ENCODE measurements around the gene PTPRK. TPM values are rescaled to one million over a fixed set of nuclear protein-coding genes. Genes with fewer than 3 reads are reported as not detected.

PTPRK gene
- total and polyA plus RNA-seq, 9 of the 15 experiments (the other 6 are each of a cell fraction or from before 2014, with no cell fraction given), result 0.04 to 0.51 TPM; not detected in 7

DNA sequence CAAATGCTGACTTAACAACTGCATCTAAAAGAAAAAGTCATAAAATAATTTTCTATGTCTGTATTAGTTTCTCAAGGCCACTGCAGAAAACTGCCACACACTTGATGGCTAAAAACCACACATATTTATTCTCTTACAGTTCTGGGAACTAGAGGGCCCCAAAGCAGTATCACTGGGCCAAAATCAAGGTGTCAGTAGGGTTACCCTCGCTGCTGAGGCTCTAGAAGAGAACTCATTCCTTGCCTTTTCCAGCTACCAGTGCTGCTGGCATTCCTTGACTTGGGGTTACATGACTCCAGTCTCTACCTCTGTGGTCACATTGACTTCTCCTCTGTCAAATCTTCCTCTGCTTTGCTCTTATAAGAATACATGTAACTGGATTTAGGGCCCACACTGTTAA, 494.9 kb downstream of the PTPRK start (continued):
- TF ChIP-seq, protein P1, sequence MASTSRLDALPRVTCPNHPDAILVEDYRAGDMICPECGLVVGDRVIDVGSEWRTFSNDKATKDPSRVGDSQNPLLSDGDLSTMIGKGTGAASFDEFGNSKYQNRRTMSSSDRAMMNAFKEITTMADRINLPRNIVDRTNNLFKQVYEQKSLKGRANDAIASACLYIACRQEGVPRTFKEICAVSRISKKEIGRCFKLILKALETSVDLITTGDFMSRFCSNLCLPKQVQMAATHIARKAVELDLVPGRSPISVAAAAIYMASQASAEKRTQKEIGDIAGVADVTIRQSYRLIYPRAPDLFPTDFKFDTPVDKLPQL (IDR thresholded peaks at IDR 0.05; ENCODE audit: extremely low read depth, insufficient read length), result no peak
- TF ChIP-seq, protein P2, sequence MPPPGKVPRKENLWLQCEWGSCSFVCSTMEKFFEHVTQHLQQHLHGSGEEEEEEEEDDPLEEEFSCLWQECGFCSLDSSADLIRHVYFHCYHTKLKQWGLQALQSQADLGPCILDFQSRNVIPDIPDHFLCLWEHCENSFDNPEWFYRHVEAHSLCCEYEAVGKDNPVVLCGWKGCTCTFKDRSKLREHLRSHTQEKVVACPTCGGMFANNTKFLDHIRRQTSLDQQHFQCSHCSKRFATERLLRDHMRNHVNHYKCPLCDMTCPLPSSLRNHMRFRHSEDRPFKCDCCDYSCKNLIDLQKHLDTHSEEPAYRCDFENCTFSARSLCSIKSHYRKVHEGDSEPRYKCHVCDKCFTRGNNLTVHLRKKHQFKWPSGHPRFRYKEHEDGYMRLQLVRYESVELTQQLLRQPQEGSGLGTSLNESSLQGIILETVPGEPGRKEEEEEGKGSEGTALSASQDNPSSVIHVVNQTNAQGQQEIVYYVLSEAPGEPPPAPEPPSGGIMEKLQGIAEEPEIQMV (tag; conservative IDR thresholded peaks at IDR 0.05; ENCODE audit: low read depth), result no peak
- TF ChIP-seq, protein P3, sequence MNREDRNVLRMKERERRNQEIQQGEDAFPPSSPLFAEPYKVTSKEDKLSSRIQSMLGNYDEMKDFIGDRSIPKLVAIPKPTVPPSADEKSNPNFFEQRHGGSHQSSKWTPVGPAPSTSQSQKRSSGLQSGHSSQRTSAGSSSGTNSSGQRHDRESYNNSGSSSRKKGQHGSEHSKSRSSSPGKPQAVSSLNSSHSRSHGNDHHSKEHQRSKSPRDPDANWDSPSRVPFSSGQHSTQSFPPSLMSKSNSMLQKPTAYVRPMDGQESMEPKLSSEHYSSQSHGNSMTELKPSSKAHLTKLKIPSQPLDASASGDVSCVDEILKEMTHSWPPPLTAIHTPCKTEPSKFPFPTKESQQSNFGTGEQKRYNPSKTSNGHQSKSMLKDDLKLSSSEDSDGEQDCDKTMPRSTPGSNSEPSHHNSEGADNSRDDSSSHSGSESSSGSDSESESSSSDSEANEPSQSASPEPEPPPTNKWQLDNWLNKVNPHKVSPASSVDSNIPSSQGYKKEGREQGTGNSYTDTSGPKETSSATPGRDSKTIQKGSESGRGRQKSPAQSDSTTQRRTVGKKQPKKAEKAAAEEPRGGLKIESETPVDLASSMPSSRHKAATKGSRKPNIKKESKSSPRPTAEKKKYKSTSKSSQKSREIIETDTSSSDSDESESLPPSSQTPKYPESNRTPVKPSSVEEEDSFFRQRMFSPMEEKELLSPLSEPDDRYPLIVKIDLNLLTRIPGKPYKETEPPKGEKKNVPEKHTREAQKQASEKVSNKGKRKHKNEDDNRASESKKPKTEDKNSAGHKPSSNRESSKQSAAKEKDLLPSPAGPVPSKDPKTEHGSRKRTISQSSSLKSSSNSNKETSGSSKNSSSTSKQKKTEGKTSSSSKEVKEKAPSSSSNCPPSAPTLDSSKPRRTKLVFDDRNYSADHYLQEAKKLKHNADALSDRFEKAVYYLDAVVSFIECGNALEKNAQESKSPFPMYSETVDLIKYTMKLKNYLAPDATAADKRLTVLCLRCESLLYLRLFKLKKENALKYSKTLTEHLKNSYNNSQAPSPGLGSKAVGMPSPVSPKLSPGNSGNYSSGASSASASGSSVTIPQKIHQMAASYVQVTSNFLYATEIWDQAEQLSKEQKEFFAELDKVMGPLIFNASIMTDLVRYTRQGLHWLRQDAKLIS (CRISPR knock-in tag; IDR thresholded peaks at IDR 0.05), result no peak
- no peak for TF ChIP-seq RB1 (IDR thresholded peaks at IDR 0.05; ENCODE audit: low read depth)
- TF ChIP-seq NCOA6 (IDR thresholded peaks at IDR 0.05), result no peak
- no peak for TF ChIP-seq NCOA2 (IDR thresholded peaks at IDR 0.05; ENCODE audit: partially characterized antibody in 2 of 2)
- no peak for TF ChIP-seq SLC30A9 (CRISPR knock-in tag; IDR thresholded peaks at IDR 0.05)

Data from K562 (cell line).